SK-N-SH treated with all-trans-retinoic acid at 6 μM for 48 hours (cell line): ENCODE measurements around the gene METRNL.

Source experiments
- OSR1 ChIP-seq: fragments of 250-450 bp; sonication (Bioruptor Pico); IDR thresholded peaks from 2 replicates; pipeline ENCODE4 v1.8.0; 2022; ENCODE audit warnings: moderate library complexity, mild to moderate bottlenecking, inconsistent platforms
- RARB ChIP-seq: fragments of 250-450 bp; sonication (Bioruptor Pico); IDR thresholded peaks from 2 replicates; pipeline ENCODE4 v1.8.0; 2021; ENCODE audit warnings: mild to moderate bottlenecking, moderate library complexity
- TCF4 ChIP-seq: fragments of 250-450 bp; sonication (Bioruptor Pico); IDR thresholded peaks from 2 replicates; pipeline ENCODE4 v1.8.0; 2021; ENCODE audit warnings: mild to moderate bottlenecking, moderate library complexity, borderline replicate concordance
- ZC3H10 ChIP-seq: fragments of 250-450 bp; sonication (Bioruptor Pico); IDR thresholded peaks from 2 replicates; pipeline ENCODE4 v1.5.1; 2021; ENCODE audit warnings: mild to moderate bottlenecking, moderate library complexity
- ZFP3 ChIP-seq: fragments of 250-450 bp; sonication (Bioruptor Pico); IDR thresholded peaks from 2 replicates; pipeline ENCODE4 v1.5.0; 2020; ENCODE audit warnings: mild to moderate bottlenecking, moderate library complexity
- ZFP30 ChIP-seq: fragments of 450-650 bp; formaldehyde crosslinking; IDR thresholded peaks from 2 replicates; pipeline ENCODE4 v1.5.0; 2022; ENCODE audit warnings: mild to moderate bottlenecking, moderate library complexity
- TF ChIP-seq, protein P1 (sequence below): fragments of 250-450 bp; sonication (Bioruptor Pico); IDR thresholded peaks from 2 replicates; pipeline ENCODE4 v1.5.1; 2020; ENCODE audit warnings: low read depth, mild to moderate bottlenecking, moderate library complexity
- TF ChIP-seq, protein P2 (sequence below): fragments of 250-450 bp; sonication (Bioruptor Pico); IDR thresholded peaks from 2 replicates; pipeline ENCODE4 v1.5.1; 2021; ENCODE audit warnings: mild to moderate bottlenecking, moderate library complexity
- TF ChIP-seq, protein P3 (sequence below): fragments of 250-450 bp; sonication (Bioruptor Pico); IDR thresholded peaks from 2 replicates; pipeline ENCODE4 v1.8.0; 2020; ENCODE audit warnings: mild to moderate bottlenecking, moderate library complexity, borderline replicate concordance

DNA sequence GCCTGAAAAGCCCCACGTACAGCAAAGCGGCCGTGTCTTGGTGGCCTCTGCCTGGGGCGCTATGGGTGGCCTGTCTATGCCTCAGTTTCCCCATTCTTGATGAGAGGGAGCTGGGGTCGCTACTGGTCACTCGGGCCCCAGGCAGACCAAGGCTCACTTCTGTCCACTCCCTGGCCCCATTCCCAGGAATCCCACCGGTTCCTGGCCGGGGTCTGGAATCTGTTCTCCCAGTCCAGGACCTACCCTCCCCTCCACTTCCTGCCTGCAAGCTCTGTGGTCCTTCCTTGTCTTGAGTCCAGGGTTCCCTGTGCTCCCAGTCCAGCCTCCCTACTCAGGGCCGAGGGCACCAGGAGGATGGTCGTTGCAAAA is 24.5 kb downstream of the METRNL start:
- no peak for TF ChIP-seq ZFP3 (CRISPR knock-in tag)
- TF ChIP-seq, protein P1, sequence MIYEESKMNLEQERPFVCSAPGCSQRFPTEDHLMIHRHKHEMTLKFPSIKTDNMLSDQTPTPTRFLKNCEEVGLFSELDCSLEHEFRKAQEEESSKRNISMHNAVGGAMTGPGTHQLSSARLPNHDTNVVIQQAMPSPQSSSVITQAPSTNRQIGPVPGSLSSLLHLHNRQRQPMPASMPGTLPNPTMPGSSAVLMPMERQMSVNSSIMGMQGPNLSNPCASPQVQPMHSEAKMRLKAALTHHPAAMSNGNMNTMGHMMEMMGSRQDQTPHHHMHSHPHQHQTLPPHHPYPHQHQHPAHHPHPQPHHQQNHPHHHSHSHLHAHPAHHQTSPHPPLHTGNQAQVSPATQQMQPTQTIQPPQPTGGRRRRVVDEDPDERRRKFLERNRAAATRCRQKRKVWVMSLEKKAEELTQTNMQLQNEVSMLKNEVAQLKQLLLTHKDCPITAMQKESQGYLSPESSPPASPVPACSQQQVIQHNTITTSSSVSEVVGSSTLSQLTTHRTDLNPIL (CRISPR knock-in tag), result no peak
- TF ChIP-seq, protein P2, sequence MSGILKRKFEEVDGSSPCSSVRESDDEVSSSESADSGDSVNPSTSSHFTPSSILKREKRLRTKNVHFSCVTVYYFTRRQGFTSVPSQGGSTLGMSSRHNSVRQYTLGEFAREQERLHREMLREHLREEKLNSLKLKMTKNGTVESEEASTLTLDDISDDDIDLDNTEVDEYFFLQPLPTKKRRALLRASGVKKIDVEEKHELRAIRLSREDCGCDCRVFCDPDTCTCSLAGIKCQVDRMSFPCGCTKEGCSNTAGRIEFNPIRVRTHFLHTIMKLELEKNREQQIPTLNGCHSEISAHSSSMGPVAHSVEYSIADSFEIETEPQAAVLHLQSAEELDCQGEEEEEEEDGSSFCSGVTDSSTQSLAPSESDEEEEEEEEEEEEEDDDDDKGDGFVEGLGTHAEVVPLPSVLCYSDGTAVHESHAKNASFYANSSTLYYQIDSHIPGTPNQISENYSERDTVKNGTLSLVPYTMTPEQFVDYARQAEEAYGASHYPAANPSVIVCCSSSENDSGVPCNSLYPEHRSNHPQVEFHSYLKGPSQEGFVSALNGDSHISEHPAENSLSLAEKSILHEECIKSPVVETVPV (CRISPR knock-in tag), result no peak
- TF ChIP-seq, protein P3, sequence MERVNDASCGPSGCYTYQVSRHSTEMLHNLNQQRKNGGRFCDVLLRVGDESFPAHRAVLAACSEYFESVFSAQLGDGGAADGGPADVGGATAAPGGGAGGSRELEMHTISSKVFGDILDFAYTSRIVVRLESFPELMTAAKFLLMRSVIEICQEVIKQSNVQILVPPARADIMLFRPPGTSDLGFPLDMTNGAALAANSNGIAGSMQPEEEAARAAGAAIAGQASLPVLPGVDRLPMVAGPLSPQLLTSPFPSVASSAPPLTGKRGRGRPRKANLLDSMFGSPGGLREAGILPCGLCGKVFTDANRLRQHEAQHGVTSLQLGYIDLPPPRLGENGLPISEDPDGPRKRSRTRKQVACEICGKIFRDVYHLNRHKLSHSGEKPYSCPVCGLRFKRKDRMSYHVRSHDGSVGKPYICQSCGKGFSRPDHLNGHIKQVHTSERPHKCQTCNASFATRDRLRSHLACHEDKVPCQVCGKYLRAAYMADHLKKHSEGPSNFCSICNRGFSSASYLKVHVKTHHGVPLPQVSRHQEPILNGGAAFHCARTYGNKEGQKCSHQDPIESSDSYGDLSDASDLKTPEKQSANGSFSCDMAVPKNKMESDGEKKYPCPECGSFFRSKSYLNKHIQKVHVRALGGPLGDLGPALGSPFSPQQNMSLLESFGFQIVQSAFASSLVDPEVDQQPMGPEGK (CRISPR knock-in tag), result no peak
- no peak for TF ChIP-seq ZFP30
- no peak for TF ChIP-seq TCF4
- TF ChIP-seq RARB (CRISPR knock-in tag), result no peak
- no peak for TF ChIP-seq OSR1 (CRISPR knock-in tag)
- TF ChIP-seq ZC3H10 (CRISPR knock-in tag), result no peak
